Measurements from ENCODE around the gene IL12RB1. TPM values are rescaled to one million over a fixed set of nuclear protein-coding genes. Genes with fewer than 3 reads are reported as not detected.

Gene IL12RB1
- total and polyA plus RNA-seq, 2 of the 8 experiments (the other 6 are each of a cell fraction or from before 2014, with no cell fraction given), result 0.03 TPM; not detected in 1

- no peaks in the 10 kb centered on the region for H3K4me1 ChIP-seq (replicated peaks in 1 of 4; ENCODE audit: control insufficient read depth in 3 of 4, insufficient read depth in 4 of 4, low read length in 3 of 4)
- H4K20me1 ChIP-seq (replicated peaks in 1 of 2; ENCODE audit: control insufficient read depth in 1 of 2, insufficient read depth in 2 of 2, low read length in 2 of 2), result no peaks in the 10 kb centered on the region
- H2AK5ac ChIP-seq (ENCODE audit: low read depth, low read length), result no peak overlapping the region
- 93% methylated on average over 13 of the region's 14 CpGs; no CpG with 5 or more reads in 1 of the 2 experiments for WGBS, 2 experiments (ENCODE audit: extremely low coverage in 1 of 2, insufficient coverage in 1 of 2, insufficient read length in 1 of 2, insufficient replicate concordance in 2 of 2, low coverage in 1 of 2, low lambda C conversion rate in 2 of 2, missing lambda C conversion rate in 1 of 2)
- no peak overlapping the region for H4K91ac ChIP-seq (replicated peaks; ENCODE audit: insufficient read length, low read length)
- no peak overlapping the region for H3K14ac ChIP-seq (ENCODE audit: insufficient read length)
- H2BK5ac ChIP-seq (ENCODE audit: low read depth, low read length), result no peak overlapping the region
- H3K79me1 ChIP-seq (ENCODE audit: low read depth, low read length), result no peaks in the 10 kb centered on the region
- H3K4ac ChIP-seq (replicated peaks; ENCODE audit: insufficient read length, low read depth, low read length), result no peak overlapping the region
- POLR2A ChIA-PET (ENCODE audit: partially characterized antibody), result no interaction called here
- H2AFZ ChIP-seq (ENCODE audit: low read length), result no peak overlapping the region
- no peaks in the 10 kb centered on the region for H3K36me3 ChIP-seq (ENCODE audit: control insufficient read depth in 2 of 4, insufficient read depth in 4 of 4, low read length in 3 of 4)
- H3K9me3 ChIP-seq (ENCODE audit: insufficient read depth in 2 of 2, low read depth in 1 of 2, low read length in 1 of 2), result no peaks in the 10 kb centered on the region
- no peaks in the 10 kb centered on the region for H3K79me2 ChIP-seq (ENCODE audit: control insufficient read depth in 1 of 2, insufficient read depth in 2 of 2, low read length in 2 of 2)
- no peak overlapping the region for H4K5ac ChIP-seq (ENCODE audit: insufficient read length, low read depth, low read length)
- H2BK15ac ChIP-seq (ENCODE audit: low read length), result no peak overlapping the region
- no peak overlapping the region for H3K27ac ChIP-seq (ENCODE audit: low read depth, low read length)
- no peak overlapping the region for H3K23ac ChIP-seq (ENCODE audit: insufficient read length)
- no peak overlapping the region for H4K8ac ChIP-seq (ENCODE audit: extremely low read depth, insufficient read depth, low read length)
- no peak for TF ChIP-seq GABPA (IDR thresholded peaks at IDR 0.05; ENCODE audit: borderline replicate concordance, insufficient read depth, low read length)
- TF ChIP-seq CREB1 (IDR thresholded peaks at IDR 0.05), result no peak
- TF ChIP-seq CHD2 (IDR thresholded peaks at IDR 0.05; ENCODE audit: low read length), result no peak
- TF ChIP-seq SAP30 (IDR thresholded peaks at IDR 0.05; ENCODE audit: insufficient read depth, insufficient replicate concordance, low read length), result no peak
- no peak for TF ChIP-seq SP2 (IDR thresholded peaks at IDR 0.05; ENCODE audit: low read length)
- TF ChIP-seq EP300 (IDR thresholded peaks at IDR 0.05; ENCODE audit: borderline replicate concordance in 1 of 2, low read depth in 2 of 2, low read length in 2 of 2), result no peak
- H2BK120ac ChIP-seq (replicated peaks; ENCODE audit: low read depth, low read length), result no peak overlapping the region
- no peak overlapping the region for H3K9ac ChIP-seq (replicated peaks in 1 of 4; ENCODE audit: extremely low read depth in 1 of 4, low read depth in 3 of 4, low read length in 3 of 4)
- H3K4me2 ChIP-seq (ENCODE audit: insufficient read depth in 1 of 2, low read depth in 2 of 2, low read length in 2 of 2), result no peak overlapping the region
- H3K23me2 ChIP-seq (ENCODE audit: low read depth, low read length), result no peaks in the 10 kb centered on the region
- no peak overlapping the region for H2BK20ac ChIP-seq (ENCODE audit: low read length)
- CTCF ChIA-PET (ENCODE audit: partially characterized antibody), result interaction anchor here (1.0 kb wide), 1 partner anchor 78 kb away, joined by 3 read pairs; no protein-coding TSS in a partner anchor
- no peak overlapping the region for H3K18ac ChIP-seq (ENCODE audit: extremely low read depth, low read length)
- FAIRE-seq (no peak), DNase-seq (ENCODE audit: low read depth in 1 of 2, low spot score in 2 of 2) (no peak)
- no peak overlapping the region for H2BK12ac ChIP-seq (ENCODE audit: low read depth, low read length)
- no peaks in the 10 kb centered on the region; a peak in 1 of 7 replicates for H3K27me3 ChIP-seq (replicated peaks in 1 of 4; ENCODE audit: control insufficient read depth in 3 of 4, extremely low read depth in 1 of 4, insufficient read depth in 3 of 4, low read length in 3 of 4)
- no peak overlapping the region for H3K56ac ChIP-seq (replicated peaks; ENCODE audit: insufficient read length, low read depth, low read length)
- H3K4me3 ChIP-seq (ENCODE audit: extremely low read depth in 1 of 4, insufficient read depth in 2 of 4, low read depth in 3 of 4, low read length in 4 of 4), result no peak overlapping the region
These were observed 70.4 kb downstream of the IL12RB1 start for GRCh38 chr19:18016209-18016910.
